Hindlimb muscle (tissue), 1 donor: ENCODE results near the gene ANKRD55. TPM values are rescaled to one million over a fixed set of nuclear protein-coding genes. Genes with fewer than 3 reads are reported as not detected.
"Not testable (repeated sequence)": the region's sequence is repeated elsewhere in the genome, so short reads cannot be mapped to it uniquely, and the experiment has no call there.

Experiments
- DNase-seq: peaks from one replicate; pipeline ENCODE4 v3.0.0-alpha.2; 2013
- polyA plus RNA-seq: library from polyadenylated mRNA; unstranded; fragments of 120-200 nt; gene quantifications from one replicate; pipeline ENCODE4 v1.2.1, GENCODE V29; 2013; ENCODE audit not compliant: insufficient read length

The ANKRD55 gene
- polyA plus RNA-seq, 1 donor: 0.27 TPM

- DNase-seq: no peak
Measured at GRCh38 chr5:56251918-56252553, 18.9 kb upstream of the ANKRD55 start.

- DNase-seq: no peak
Measured at GRCh38 chr5:56251440-56251839, 18.3 kb upstream of the ANKRD55 start.

GRCh38 chr5:56250011-56250410, 16.9 kb upstream of the ANKRD55 start:
- DNase-seq: no peak

GRCh38 chr5:56249085-56249484, 16.0 kb upstream of the ANKRD55 start:
- not testable (repeated sequence) for DNase-seq

GRCh38 chr5:56247592-56247991, 14.5 kb upstream of the ANKRD55 start:
- peak; percentile 51 for DNase-seq

- DNase-seq: no peak
Measured at GRCh38 chr5:56246769-56247168, 13.6 kb upstream of the ANKRD55 start.

GRCh38 chr5:56245481-56245880, 12.4 kb upstream of the ANKRD55 start:
- no peak for DNase-seq

- no peak for DNase-seq
Measured at GRCh38 chr5:56244627-56245026, 11.5 kb upstream of the ANKRD55 start.

GRCh38 chr5:56242271-56242670, 9.1 kb upstream of the ANKRD55 start:
- DNase-seq: not testable (repeated sequence)

GRCh38 chr5:56232538-56232937, 592 bp downstream of the ANKRD55 start:
- DNase-seq: no peak

GRCh38 chr5:56230576-56230975, 2.6 kb downstream of the ANKRD55 start:
- no peak for DNase-seq

- DNase-seq: no peak
Measured at GRCh38 chr5:56229111-56229510, 4.0 kb downstream of the ANKRD55 start.

- no peak for DNase-seq
Measured at GRCh38 chr5:56228631-56229030, 4.5 kb downstream of the ANKRD55 start.

- no peak for DNase-seq
Measured at GRCh38 chr5:56227691-56228090, 5.4 kb downstream of the ANKRD55 start.

- not testable (repeated sequence) for DNase-seq
Measured at GRCh38 chr5:56223298-56223697, 9.8 kb downstream of the ANKRD55 start.

- not testable (repeated sequence) for DNase-seq
Measured at GRCh38 chr5:56221601-56222000, 11.5 kb downstream of the ANKRD55 start.

GRCh38 chr5:56215019-56215830, 17.9 kb downstream of the ANKRD55 start:
- no peak for DNase-seq

GRCh38 chr5:56213886-56214535, 19.1 kb downstream of the ANKRD55 start:
- not testable (repeated sequence) for DNase-seq

- no peak for DNase-seq
Measured at GRCh38 chr5:56212130-56212879, 20.8 kb downstream of the ANKRD55 start.

- no peak for DNase-seq
Measured at GRCh38 chr5:56211298-56211865, 21.7 kb downstream of the ANKRD55 start.

- DNase-seq: no peak
Measured at GRCh38 chr5:56208681-56209080, 24.4 kb downstream of the ANKRD55 start.

- DNase-seq: no peak
Measured at GRCh38 chr5:56207537-56207936, 25.6 kb downstream of the ANKRD55 start.
